ENCODE data around the gene RERE.
A peak's percentile ranks its signal among the peaks of the same experiment; 100 is the strongest.

Gene RERE

DNA sequence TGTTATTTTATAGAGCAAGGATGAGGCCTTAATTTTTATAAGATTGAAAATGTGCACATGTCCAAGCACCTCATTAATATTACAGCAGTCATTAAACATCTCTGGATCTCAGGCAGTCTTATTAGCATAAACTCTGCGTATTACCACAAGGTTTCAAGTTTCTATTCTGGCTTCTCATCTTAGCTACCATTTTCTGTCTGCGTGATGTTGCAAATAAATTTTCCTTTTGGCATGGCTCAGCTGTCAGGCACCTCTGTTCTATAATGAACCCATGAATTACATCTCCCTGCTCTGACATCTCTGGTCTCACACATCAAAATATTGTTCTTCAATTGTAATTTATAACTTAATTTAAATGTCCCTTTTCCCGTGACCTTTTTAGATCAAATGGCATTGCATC lies 343.1 kb downstream of the RERE start:
- ChIA-PET CTCF (no interaction called here), POLR2A (no interaction called here)
- no peak for TF ChIP-seq CTBP1 (IDR thresholded peaks at IDR 0.05; ENCODE audit: borderline replicate concordance)
- TF ChIP-seq SUZ12 (IDR thresholded peaks at IDR 0.05), result no peak
- TF ChIP-seq, protein P1, sequence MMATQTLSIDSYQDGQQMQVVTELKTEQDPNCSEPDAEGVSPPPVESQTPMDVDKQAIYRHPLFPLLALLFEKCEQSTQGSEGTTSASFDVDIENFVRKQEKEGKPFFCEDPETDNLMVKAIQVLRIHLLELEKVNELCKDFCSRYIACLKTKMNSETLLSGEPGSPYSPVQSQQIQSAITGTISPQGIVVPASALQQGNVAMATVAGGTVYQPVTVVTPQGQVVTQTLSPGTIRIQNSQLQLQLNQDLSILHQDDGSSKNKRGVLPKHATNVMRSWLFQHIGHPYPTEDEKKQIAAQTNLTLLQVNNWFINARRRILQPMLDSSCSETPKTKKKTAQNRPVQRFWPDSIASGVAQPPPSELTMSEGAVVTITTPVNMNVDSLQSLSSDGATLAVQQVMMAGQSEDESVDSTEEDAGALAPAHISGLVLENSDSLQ (IDR thresholded peaks at IDR 0.05), result peak; percentile 76
- DNase-seq (ENCODE audit: extremely low spot score), result no peak

DNA sequence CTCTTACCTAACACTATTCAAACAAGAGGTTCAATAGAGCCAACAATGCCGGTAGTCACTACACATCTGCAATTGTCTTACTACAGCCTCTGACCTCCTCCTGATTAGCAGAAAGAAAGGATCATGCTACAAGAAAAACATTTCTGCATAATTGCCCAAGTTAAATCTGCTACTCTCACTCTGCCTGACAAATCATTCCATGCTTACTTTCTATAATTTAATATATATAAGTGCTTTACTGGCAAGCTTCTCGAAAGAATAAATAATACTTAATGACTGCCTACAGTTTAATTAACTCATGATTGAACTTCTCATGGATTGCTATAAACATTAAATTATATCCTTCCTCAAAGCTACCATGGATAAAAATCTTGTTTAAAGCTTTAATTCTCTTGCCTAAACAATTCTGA lies 343.5 kb downstream of the RERE start:
- TF ChIP-seq FOXK2 (IDR thresholded peaks at IDR 0.05) (no peak), L3MBTL2 (conservative IDR thresholded peaks at IDR 0.05) (no peak), ARNT (IDR thresholded peaks at IDR 0.05) (no peak)
- TF ChIP-seq, protein P1 (IDR thresholded peaks at IDR 0.05), result 0 out of 2 replicates have a peak, but pooled peaks have one; percentile 3
- no peak for DNase-seq (ENCODE audit: extremely low spot score)
- CTCF ChIA-PET, result no interaction called here
- POLR2A ChIA-PET, result no interaction called here

DNA sequence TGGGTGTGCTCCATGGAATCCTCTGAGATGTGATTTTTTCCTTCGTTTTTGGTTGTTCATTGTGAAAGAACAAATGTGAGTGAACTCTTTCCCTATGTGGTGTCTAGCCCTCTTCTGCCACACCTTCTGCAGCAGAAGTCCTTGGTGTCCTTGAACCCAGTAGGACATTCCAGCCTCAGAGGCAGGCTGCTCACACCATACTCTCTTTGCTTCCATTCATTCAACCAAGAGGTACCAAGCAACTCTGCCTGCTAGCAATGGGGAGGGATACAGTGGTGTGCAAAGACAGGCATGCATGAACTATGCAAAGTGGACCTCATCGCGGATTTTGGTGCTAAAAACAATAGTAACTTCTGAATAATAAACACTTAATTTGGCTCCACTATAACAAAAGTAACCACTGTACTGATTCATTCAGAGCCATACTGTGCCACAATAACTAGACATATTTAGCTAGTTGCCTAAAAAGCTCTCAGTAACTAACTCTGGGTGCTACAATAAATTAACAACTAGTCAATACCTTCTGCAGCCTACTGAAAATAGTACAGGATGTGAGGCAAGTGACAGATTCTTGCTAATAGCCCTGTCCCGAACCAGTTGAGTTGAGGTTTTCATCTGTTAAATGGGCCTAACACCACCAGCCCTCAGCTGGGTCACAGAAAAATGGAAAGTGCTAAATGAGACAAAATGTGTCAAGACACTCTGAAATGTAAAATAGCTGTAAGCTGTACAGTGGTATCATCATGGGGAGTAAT lies 344.1 kb downstream of the RERE start:
- no peak for DNase-seq (ENCODE audit: extremely low spot score)
- CTCF ChIA-PET, result no interaction called here
- TF ChIP-seq HDGF (IDR thresholded peaks at IDR 0.05; ENCODE audit: borderline replicate concordance) (no peak), TARDBP (IDR thresholded peaks at IDR 0.05) (no peak), FOXM1 (IDR thresholded peaks at IDR 0.05; ENCODE audit: borderline replicate concordance) (no peak), CTBP1 (IDR thresholded peaks at IDR 0.05; ENCODE audit: borderline replicate concordance) (no peak), SUZ12 (IDR thresholded peaks at IDR 0.05) (no peak)
- TF ChIP-seq, protein P1 (IDR thresholded peaks at IDR 0.05), result no peak
- POLR2A ChIA-PET, result no interaction called here

DNA sequence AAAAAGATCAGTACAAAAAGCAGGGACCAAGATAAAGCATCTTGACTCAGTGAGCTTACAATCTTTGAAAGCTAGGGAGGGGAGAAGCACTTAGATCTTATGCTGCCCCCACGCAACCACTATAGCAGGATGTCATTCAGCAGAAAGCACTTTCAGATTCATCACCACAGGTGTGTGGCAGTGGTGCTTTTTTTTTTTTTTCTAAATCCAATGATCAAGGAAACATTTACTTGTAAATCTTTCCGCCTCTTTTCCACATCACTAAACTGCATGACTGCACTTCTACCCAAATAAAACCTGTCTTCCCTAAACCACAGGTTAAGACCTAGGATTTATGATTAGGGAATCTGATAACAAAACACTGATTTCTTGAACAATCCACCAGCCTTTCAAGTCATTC lies 344.8 kb downstream of the RERE start:
- CTCF ChIA-PET, result no interaction called here
- POLR2A ChIA-PET, result no interaction called here
- DNase-seq (ENCODE audit: extremely low spot score), result no peak
- TF ChIP-seq FOXA1 (IDR thresholded peaks at IDR 0.05), result no peak
- TF ChIP-seq TARDBP (IDR thresholded peaks at IDR 0.05), result no peak
- TF ChIP-seq ZNF384 (IDR thresholded peaks at IDR 0.05), result 0 out of 2 replicates have a peak, but pooled peaks have one; percentile 19
- TF ChIP-seq LEF1 (IDR thresholded peaks at IDR 0.05; ENCODE audit: borderline replicate concordance), result no peak
- TF ChIP-seq, protein P1 (IDR thresholded peaks at IDR 0.05), result 0 out of 2 replicates have a peak, but pooled peaks have one; percentile 6
- TF ChIP-seq ELF4 (IDR thresholded peaks at IDR 0.05), result no peak
- TF ChIP-seq FOXM1 (IDR thresholded peaks at IDR 0.05; ENCODE audit: borderline replicate concordance), result no peak
- no peak for TF ChIP-seq ARNT (IDR thresholded peaks at IDR 0.05)
- TF ChIP-seq BHLHE40 (IDR thresholded peaks at IDR 0.05; ENCODE audit: borderline replicate concordance), result no peak

DNA sequence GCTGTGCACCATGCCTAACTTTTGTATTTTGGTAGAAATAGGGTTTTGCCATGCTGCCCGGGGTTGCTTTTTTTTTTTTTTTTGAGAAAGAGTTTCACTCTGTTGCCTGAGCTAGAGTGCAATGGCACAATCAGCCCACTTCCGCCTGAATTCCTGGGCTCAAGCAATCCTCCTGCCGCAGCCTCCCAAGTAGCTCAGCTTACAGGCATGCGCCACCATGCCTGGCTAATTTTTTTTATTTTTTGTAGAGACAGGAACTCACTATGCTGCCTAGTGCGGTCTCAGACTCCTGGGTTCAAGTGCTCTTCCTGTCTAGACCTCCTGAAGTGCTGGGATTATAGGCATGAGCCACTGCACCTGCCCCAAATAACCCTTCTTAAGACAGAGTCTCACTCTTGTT lies 346.0 kb downstream of the RERE start:
- DNase-seq (ENCODE audit: extremely low spot score), result no peak
- CTCF ChIA-PET, result interaction anchor here (0.5 to 0.6 kb wide), 2 partner anchors 8 to 604 kb away, joined by 3 read pairs; no protein-coding TSS in a partner anchor
- POLR2A ChIA-PET, result no interaction called here
- TF ChIP-seq ELF4 (IDR thresholded peaks at IDR 0.05), result no peak
- TF ChIP-seq ZNF384 (IDR thresholded peaks at IDR 0.05), result no peak
- TF ChIP-seq TARDBP (IDR thresholded peaks at IDR 0.05), result no peak
- no peak for TF ChIP-seq NFRKB (IDR thresholded peaks at IDR 0.05)
- no peak for TF ChIP-seq FOXA1 (IDR thresholded peaks at IDR 0.05)
- TF ChIP-seq BHLHE40 (IDR thresholded peaks at IDR 0.05; ENCODE audit: borderline replicate concordance), result no peak
- no peak for TF ChIP-seq ARNT (IDR thresholded peaks at IDR 0.05)
- TF ChIP-seq HDGF (IDR thresholded peaks at IDR 0.05; ENCODE audit: borderline replicate concordance), result no peak
- TF ChIP-seq CTBP1 (IDR thresholded peaks at IDR 0.05; ENCODE audit: borderline replicate concordance), result no peak

DNA sequence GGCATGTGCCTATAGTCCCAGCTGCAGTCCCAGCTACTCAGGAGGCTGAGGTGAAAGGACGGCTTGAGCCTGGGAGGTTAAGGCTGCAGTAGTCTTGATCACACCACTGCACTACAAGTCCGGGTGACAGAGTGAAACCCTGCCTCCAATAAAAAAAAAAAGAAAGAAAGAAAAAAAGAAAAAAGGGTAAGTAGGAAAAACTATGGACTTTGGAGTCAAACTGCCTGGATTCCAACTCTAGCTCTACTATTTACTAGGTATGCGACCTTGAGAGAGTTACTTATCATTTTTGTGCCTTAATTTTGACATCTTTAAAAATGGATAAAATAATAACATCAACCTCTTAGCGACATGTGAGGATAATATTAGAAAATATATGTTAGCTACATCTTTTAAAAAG lies 348.7 kb downstream of the RERE start:
- no peak for DNase-seq (ENCODE audit: extremely low spot score)
- CTCF ChIA-PET, result interaction anchor here (0.6 to 1.1 kb wide), 2 partner anchors 13 to 486 kb away, joined by 3 to 7 read pairs; no protein-coding TSS in a partner anchor
- POLR2A ChIA-PET, result interaction anchor here (0.6 kb wide), 1 partner anchor 263 kb away, joined by 4 read pairs; no protein-coding TSS in a partner anchor
- TF ChIP-seq BHLHE40 (IDR thresholded peaks at IDR 0.05; ENCODE audit: borderline replicate concordance) (no peak), TARDBP (IDR thresholded peaks at IDR 0.05) (no peak), FOXK2 (IDR thresholded peaks at IDR 0.05) (no peak), ARNT (IDR thresholded peaks at IDR 0.05) (no peak), FOXA1 (IDR thresholded peaks at IDR 0.05) (no peak), LEF1 (IDR thresholded peaks at IDR 0.05; ENCODE audit: borderline replicate concordance) (no peak)
- TF ChIP-seq, protein P1 (IDR thresholded peaks at IDR 0.05), result no peak
